ENCODE results near the gene DSC1.

Gene DSC1

DNA sequence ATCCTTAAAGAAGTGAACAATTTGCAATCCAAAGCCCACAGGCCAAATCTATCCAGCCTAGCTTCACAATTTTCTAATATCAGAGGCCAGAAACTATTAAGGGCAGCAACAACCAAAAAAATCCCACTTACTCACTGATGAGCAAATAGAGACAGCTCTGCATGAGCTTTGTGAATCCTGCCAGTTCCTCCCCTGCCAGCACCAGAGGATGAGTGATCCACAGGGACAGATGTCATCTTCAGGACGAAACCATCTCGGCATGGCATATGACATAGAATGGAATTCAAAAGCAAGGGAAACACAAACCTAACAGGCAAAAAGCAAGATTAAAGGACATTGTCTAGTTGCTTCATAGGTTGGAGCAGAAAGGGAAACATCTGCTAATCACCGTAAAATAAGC lies 58.2 kb downstream of the DSC1 start:
- no peak for TF ChIP-seq EZH2 (IDR thresholded peaks at IDR 0.05; ENCODE audit: borderline replicate concordance, low read length)
- TF ChIP-seq, protein P1, sequence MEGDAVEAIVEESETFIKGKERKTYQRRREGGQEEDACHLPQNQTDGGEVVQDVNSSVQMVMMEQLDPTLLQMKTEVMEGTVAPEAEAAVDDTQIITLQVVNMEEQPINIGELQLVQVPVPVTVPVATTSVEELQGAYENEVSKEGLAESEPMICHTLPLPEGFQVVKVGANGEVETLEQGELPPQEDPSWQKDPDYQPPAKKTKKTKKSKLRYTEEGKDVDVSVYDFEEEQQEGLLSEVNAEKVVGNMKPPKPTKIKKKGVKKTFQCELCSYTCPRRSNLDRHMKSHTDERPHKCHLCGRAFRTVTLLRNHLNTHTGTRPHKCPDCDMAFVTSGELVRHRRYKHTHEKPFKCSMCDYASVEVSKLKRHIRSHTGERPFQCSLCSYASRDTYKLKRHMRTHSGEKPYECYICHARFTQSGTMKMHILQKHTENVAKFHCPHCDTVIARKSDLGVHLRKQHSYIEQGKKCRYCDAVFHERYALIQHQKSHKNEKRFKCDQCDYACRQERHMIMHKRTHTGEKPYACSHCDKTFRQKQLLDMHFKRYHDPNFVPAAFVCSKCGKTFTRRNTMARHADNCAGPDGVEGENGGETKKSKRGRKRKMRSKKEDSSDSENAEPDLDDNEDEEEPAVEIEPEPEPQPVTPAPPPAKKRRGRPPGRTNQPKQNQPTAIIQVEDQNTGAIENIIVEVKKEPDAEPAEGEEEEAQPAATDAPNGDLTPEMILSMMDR (IDR thresholded peaks at IDR 0.05; ENCODE audit: low read length) = no peak
- Histone ChIP-seq H3K9ac (ENCODE audit: low read length) (no peak overlapping the region), H3K4me2 (ENCODE audit: low read length) (no peak overlapping the region), H3F3A (ENCODE audit: insufficient read depth, low read length) (no peaks in the 10 kb centered on the region), H3K9me2 (ENCODE audit: low read depth, low read length) (no peaks in the 10 kb centered on the region), H3K27me3 (ENCODE audit: insufficient read depth, low read length) (no peaks in the 10 kb centered on the region), H3K9me3 (ENCODE audit: low read length) (no peaks in the 10 kb centered on the region), H3K27ac (ENCODE audit: low read depth, low read length, poor library complexity, severe bottlenecking) (no peak overlapping the region), H3K79me2 (ENCODE audit: insufficient read depth, low read length) (no peaks in the 10 kb centered on the region), H3K4me3 (ENCODE audit: low read depth, low read length, poor library complexity, severe bottlenecking) (no peak overlapping the region), H4K20me1 (ENCODE audit: insufficient read depth, low read length) (no peaks in the 10 kb centered on the region), H3K4me1 (ENCODE audit: insufficient read depth, low read length, severe bottlenecking) (no peaks in the 10 kb centered on the region), H2AFZ (ENCODE audit: low read length) (no peak overlapping the region), H3K36me3 (ENCODE audit: insufficient read depth, low read length) (no peaks in the 10 kb centered on the region)

DNA sequence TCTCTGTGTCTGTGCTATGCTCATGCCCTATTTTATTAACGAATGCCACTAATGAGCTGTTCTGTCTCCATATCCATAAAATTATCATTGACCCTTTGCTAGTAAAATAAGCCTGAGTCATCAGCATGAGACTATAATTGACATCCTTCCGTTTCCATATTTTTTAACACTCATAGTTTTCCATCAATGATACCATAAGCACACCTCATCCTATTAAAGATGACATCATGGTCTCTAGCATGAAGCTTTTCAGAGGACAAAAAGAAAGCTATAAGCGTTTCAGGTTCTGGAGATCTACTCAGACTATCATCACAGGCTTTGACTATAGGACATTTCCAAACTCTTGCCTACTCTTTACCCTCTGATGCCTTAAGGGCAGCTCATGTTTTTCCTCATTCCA lies 59.2 kb downstream of the DSC1 start:
- Histone ChIP-seq H2AFZ (ENCODE audit: low read length) (no peak overlapping the region), H3K4me2 (ENCODE audit: low read length) (no peak overlapping the region), H3K27ac (ENCODE audit: low read depth, low read length, poor library complexity, severe bottlenecking) (no peak overlapping the region)

DNA sequence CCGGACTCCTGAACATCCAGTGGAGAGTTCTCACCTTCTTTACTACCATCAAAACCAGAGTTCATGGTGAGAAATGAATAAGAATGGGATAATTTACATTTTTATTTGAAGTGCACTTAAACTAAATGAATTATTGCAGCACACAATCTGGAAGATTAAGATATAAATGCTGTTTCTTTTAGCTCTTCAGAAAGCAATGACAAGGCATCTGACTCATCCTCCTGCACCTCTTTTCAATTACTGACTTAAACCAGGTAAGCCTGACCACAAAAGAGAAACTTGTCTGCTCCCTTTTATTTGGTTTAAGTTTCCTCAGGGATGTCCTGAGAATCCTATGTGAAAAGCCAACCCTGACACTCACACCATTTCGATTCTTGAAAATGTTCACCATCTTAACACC lies 59.7 kb downstream of the DSC1 start:
- H3K79me2 ChIP-seq (ENCODE audit: insufficient read depth, low read length) = no peaks in the 10 kb centered on the region
- H3K4me2 ChIP-seq (ENCODE audit: low read length) = no peak overlapping the region
- no peaks in the 10 kb centered on the region for H3K27me3 ChIP-seq (ENCODE audit: insufficient read depth, low read length)
- H3K36me3 ChIP-seq (ENCODE audit: insufficient read depth, low read length) = no peaks in the 10 kb centered on the region
- no peaks in the 10 kb centered on the region for H4K20me1 ChIP-seq (ENCODE audit: insufficient read depth, low read length)
- H3K27ac ChIP-seq (ENCODE audit: low read depth, low read length, poor library complexity, severe bottlenecking) = no peak overlapping the region
- no peaks in the 10 kb centered on the region for H3F3A ChIP-seq (ENCODE audit: insufficient read depth, low read length)
- H2AFZ ChIP-seq (ENCODE audit: low read length) = no peak overlapping the region
- H3K4me3 ChIP-seq (ENCODE audit: low read depth, low read length, poor library complexity, severe bottlenecking) = no peak overlapping the region
- H3K9me3 ChIP-seq (ENCODE audit: low read length) = no peaks in the 10 kb centered on the region
- H3K9ac ChIP-seq (ENCODE audit: low read length) = no peak overlapping the region
- no peak for TF ChIP-seq EZH2 (IDR thresholded peaks at IDR 0.05; ENCODE audit: borderline replicate concordance, low read length)
- TF ChIP-seq, protein P1 (IDR thresholded peaks at IDR 0.05; ENCODE audit: low read length) = no peak
- H3K9me2 ChIP-seq (ENCODE audit: low read depth, low read length) = no peaks in the 10 kb centered on the region
- no peaks in the 10 kb centered on the region for H3K4me1 ChIP-seq (ENCODE audit: insufficient read depth, low read length, severe bottlenecking)

More for the DNA sequence above, 59.2 kb downstream of the DSC1 start:
- TF ChIP-seq, protein P1 (IDR thresholded peaks at IDR 0.05; ENCODE audit: low read length) = no peak
- no peak for TF ChIP-seq EZH2 (IDR thresholded peaks at IDR 0.05; ENCODE audit: borderline replicate concordance, low read length)
- Histone ChIP-seq H4K20me1 (ENCODE audit: insufficient read depth, low read length) (no peaks in the 10 kb centered on the region), H3K4me1 (ENCODE audit: insufficient read depth, low read length, severe bottlenecking) (no peaks in the 10 kb centered on the region), H3K36me3 (ENCODE audit: insufficient read depth, low read length) (no peaks in the 10 kb centered on the region), H3K9me2 (ENCODE audit: low read depth, low read length) (no peaks in the 10 kb centered on the region), H3F3A (ENCODE audit: insufficient read depth, low read length) (no peaks in the 10 kb centered on the region), H3K27me3 (ENCODE audit: insufficient read depth, low read length) (no peaks in the 10 kb centered on the region), H3K4me3 (ENCODE audit: low read depth, low read length, poor library complexity, severe bottlenecking) (no peak overlapping the region), H3K9ac (ENCODE audit: low read length) (no peak overlapping the region), H3K9me3 (ENCODE audit: low read length) (no peaks in the 10 kb centered on the region), H3K79me2 (ENCODE audit: insufficient read depth, low read length) (no peaks in the 10 kb centered on the region)
